C4-2B (cell line): ENCODE data around the gene NCOR2.

Experiments used
- ZFX ChIP-seq: fragments of 450-650 bp; IDR thresholded peaks from 2 replicates; pipeline ENCODE4 v1.6.1; 2017
- TF ChIP-seq, protein P1 (sequence below): fragments of 450-650 bp; conservative IDR thresholded peaks from 2 replicates; pipeline ENCODE4 v1.5.1; 2017; ENCODE audit warnings: mild to moderate bottlenecking

GRCh38 chr12:124544311-124544970 lies 23.0 kb downstream of the NCOR2 start:
- TF ChIP-seq, protein P1, sequence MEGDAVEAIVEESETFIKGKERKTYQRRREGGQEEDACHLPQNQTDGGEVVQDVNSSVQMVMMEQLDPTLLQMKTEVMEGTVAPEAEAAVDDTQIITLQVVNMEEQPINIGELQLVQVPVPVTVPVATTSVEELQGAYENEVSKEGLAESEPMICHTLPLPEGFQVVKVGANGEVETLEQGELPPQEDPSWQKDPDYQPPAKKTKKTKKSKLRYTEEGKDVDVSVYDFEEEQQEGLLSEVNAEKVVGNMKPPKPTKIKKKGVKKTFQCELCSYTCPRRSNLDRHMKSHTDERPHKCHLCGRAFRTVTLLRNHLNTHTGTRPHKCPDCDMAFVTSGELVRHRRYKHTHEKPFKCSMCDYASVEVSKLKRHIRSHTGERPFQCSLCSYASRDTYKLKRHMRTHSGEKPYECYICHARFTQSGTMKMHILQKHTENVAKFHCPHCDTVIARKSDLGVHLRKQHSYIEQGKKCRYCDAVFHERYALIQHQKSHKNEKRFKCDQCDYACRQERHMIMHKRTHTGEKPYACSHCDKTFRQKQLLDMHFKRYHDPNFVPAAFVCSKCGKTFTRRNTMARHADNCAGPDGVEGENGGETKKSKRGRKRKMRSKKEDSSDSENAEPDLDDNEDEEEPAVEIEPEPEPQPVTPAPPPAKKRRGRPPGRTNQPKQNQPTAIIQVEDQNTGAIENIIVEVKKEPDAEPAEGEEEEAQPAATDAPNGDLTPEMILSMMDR, result no peak
- no peak for TF ChIP-seq ZFX
